G401 (cell line): ENCODE results near the gene PRR33. TPM values are rescaled to one million over a fixed set of nuclear protein-coding genes. Genes with fewer than 3 reads are reported as not detected.
"Not testable (repeated sequence)": the region's sequence is repeated elsewhere in the genome, so short reads cannot be mapped to it uniquely, and the experiment has no call there.

Experiments used
- DNase-seq: peaks from one replicate; pipeline ENCODE4 v3.0.0-alpha.2; 2015; ENCODE audit warnings: low spot score
- in situ Hi-C: cut with HindIII; loops from 2 replicates; pipeline ENCODE4 v1.10.0; 2016; ENCODE audit warnings: low sequenced_read_pairs, mixed read lengths
- total RNA-seq: library from RNA; depleted of rRNA; stranded (reverse); fragments of >200 nt; shearing (Covaris generic); gene quantifications from 2 replicates; pipeline ENCODE4 v1.2.3, GENCODE V29; 2014

PRR33 gene
- total RNA-seq, 1 experiment from 2014 or later, result not detected

GRCh38 chr11:1879941-1880720 lies 11.6 kb downstream of the PRR33 start:
- no peak for DNase-seq
- in situ Hi-C loops, result no loop called here

DNA sequence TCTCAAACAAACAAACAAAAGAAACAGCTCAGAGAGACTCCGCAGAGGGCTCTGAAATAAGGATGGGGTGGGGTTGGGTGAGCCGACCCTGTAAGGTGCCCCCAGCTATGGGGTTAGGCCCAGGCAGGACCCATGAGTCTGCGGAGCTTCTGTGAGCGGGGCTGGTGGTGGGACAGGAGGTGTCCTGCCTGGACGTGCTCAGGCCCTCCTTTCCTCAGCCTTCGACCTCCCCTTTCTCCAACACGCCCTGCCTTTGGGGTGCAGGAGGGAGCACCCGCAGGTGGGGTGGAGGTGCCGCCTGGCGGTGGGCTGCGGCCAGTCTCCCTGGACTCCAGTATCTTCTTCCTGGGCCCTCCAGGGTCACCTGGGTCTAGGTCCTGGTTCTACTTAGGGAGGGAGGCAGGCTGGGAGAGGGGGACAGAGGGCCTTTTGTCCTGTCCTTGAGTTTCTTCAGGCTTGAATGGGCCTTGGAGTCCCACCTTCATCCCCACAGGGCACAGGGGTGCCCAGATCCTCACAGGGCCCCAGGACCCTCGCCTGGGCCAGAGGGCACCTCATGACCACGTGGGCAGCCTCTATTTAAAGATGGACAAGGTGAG lies 12.3 kb downstream of the PRR33 start:
- in situ Hi-C loops, result no loop called here
- no peak for DNase-seq

DNA sequence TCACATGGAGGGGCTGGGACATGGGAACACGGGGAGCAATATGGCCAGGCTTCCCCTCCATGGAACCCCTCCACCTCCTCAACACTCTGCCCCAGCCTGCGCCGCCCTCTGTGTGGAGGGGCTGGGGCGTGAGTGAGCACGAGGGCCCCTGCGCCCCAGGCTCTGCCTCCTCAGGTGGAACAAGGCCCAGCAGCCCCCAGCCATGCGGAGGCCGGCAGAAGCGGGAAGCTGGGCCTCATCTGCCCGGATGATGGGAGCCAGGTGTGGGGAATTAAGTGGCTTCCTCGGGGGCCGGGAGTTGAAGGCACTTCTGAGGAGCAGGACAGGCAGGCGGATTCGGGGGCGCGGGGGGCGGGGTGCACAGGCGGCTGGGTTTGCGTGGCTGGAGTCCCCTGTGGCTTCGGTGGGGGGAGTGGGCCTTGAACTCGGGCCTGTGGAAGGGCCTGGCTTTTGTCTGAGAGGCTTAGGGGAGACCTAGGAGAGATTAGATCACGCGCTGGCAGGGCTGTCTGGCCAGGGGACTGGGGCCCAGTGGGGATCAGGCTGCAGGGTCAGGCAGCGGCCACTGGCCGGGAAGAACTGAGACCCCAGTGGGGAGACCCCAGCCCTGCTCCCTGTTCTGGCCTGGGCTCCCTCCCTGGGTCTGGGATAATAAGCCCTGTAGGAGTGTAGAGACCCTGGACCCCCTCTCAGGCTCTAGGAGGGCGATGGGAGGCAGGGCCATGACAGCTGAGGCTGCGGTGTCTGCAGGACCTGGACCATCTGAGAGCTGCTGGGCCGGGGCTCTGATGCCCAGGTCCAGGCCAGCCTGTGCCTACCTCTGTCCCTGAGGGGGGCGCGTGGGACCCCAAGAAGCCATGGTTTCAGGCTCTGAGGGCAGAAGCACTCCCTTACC lies 13.3 kb downstream of the PRR33 start:
- in situ Hi-C loops, result no loop called here
- DNase-seq, result no peak

DNA sequence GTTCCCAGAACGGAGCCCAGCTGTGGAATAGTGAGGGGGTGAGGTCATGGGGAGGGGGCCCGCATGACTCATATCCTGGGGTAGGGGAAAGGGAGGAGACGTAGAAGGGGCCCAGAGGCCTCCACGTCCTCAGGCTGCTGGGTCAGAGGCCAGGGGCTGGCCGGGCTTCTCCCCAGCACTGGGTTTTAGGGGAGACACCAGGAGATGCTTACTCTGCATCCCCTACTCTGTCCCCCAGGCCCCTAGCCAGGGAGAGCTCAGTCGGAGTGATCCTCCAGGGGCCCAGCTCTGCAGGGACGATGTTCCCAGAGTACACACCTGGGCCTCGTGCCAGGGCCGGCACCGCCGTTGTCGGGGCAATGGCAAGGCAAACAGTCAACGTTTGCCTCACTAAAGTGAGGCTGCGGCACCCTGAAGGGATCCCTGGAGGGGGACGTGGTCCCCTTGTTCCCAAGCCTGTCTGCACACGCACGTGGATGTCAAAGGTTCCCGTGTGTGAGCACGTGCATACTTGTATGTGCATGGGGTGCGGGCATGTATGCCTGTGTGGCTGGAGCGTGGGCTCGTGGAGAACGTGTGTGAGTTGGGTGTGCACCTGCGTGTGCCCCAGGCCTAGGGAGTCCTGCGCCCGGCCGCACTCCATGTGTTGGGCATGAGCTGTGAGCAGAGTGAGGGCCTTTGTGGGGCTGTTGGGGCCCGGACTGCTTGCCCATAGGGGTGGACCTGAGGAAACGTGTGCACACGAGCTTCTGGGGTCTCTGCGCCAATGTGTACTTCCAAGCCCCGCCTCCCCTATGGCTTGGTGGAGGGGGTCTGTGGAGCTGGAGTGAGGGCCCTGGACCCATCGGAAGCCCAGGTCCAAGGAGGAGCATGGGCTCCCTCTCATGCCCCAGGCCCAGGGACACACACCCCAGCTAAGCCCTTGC lies 14.2 kb downstream of the PRR33 start:
- in situ Hi-C loops, result no loop called here
- DNase-seq, result no peak

GRCh38 chr11:1876361-1877063 lies 15.2 kb downstream of the PRR33 start:
- in situ Hi-C loops, result no loop called here

GRCh38 chr11:1875851-1876301 lies 15.8 kb downstream of the PRR33 start:
- in situ Hi-C loops, DNase-seq: not testable (repeated sequence)

More at GRCh38 chr11:1876361-1877063, 15.2 kb downstream of the PRR33 start:
- DNase-seq, result no peak

GRCh38 chr11:1875093-1875850 lies 16.4 kb downstream of the PRR33 start:
- in situ Hi-C loops, result no loop called here
- DNase-seq, result no peak

GRCh38 chr11:1874441-1875092 lies 17.1 kb downstream of the PRR33 start:
- DNase-seq, in situ Hi-C loops: not testable (repeated sequence)

GRCh38 chr11:1873813-1874150 lies 17.9 kb downstream of the PRR33 start:
- in situ Hi-C loops, DNase-seq: not testable (repeated sequence)

DNA sequence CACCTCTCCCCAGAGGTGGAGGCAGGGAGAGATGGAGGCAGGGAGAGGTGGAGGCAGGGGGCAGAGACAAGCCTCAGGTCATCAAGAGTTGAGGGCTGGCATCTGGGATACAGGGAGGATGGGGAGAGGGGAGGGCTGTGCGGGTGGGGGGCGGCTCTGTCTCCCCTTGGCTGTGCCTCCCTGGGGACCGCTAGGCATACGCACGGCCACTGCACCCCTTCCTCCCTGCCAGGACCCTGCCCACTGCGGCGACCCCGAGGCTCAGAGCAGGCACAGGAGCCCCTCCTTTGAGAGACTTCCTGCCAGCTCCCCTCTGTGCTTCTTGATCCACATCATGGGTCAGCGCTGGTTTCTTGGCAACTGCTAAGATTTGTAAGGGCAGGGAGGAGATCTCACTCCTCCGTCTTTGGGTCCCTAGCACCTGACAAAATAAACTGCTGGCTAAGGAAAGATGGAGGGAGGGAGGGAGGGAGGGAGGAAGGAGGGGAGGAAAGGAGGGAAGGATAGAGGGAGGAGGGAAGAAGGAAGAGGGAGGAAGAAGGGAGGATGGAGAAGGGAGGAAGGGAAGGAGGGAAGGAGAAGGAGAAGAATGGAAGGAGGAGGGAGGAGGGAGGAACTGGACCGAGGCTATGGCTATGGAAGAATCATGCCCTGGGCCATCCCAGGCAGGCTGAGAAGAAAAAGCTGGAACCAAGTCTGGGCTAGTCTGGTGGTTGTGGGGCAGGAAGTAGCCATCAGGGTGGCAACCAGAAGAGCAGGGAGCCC lies 18.5 kb downstream of the PRR33 start:
- in situ Hi-C loops, result no loop called here

DNA sequence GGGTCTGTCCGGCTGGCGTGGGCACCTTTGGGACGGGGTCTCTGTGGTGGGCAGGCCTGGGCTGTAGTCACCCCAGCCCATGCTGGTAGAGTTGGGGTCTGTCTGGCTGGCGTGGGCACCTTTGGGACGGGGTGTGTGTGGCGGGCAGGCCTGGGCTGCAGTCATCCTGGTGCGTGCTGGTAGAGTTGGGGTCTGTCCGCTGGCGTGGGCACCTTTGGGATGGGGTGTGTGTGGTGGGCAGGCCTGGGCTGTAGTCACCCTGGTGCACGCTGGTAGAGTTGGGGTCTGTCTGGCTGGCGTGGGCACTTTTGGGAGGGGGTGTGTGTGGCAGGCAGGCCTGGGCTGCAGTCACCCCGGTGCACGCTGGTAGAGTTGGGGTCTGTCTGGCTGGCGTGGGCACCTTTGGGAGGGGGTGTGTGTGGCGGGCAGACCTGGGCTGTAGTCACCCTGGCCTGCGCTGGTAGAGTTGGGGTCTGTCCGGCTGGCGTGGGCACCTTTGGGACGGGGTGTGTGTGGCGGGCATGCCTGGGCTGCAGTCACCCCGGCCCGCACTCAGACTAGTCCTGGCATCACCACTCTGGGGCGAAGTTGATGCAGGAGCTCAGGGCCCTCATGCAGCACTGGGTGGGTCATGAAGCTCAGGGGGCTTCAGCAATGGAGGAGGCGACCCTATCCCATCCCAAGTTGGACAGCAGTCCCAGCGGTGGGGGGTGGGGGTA lies 19.3 kb downstream of the PRR33 start:
- in situ Hi-C loops, result no loop called here
- no peak for DNase-seq

More for the DNA sequence above, 18.5 kb downstream of the PRR33 start:
- DNase-seq, result no peak

DNA sequence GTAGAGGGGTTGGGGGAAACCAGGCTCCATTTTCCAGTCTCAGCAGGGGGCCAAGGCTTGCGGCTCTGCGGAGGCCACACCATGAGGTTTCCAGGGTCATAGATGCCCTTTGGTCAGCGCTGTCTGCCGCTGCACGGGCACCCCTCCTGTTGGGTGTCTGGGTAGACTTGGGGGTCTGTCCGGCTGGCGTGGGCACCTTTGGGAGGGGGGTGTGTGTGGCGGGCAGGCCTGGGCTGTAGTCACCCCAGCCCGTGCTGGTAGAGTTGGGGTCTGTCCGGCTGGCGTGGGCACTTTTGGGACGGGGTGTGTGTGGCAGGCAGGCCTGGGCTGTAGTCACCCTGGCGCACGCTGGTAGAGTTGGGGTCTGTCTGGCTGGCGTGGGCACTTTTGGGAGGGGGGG lies 20.2 kb downstream of the PRR33 start:
- in situ Hi-C loops, result no loop called here
- no peak for DNase-seq

- DNase-seq, result peak; percentile 11
- in situ Hi-C loops, result no loop called here
Measured at GRCh38 chr11:1870721-1871466, 20.8 kb downstream of the PRR33 start.

DNA sequence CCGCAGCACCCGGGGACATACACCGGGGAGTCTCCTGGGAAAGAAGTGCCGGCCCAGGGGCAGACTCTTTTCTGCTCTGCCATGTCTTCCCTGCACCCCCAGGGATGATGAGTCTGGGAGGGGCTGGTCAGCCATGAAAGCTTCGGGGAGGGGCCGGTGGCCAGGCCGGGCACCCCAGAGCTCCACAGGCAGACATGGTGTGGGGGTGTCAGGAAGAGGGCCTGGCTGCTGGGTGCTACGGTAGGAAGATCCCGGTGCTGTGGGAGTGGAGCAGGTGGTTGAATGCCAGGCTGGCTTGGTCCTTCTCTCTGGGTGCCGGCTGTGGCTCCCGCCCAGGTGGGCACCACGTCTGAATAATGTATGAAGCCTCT lies 21.4 kb downstream of the PRR33 start:
- no peak for DNase-seq
- in situ Hi-C loops, result no loop called here
